K562 (cell line): ENCODE results near the gene IL23R. TPM values are rescaled to one million over a fixed set of nuclear protein-coding genes. Genes with fewer than 3 reads are reported as not detected.

Experiments used
- ATAC-seq: fragments of 200-7000 bp; cut with Tn5 transposase; 3 replicates; pipeline ENCODE4 v1.9.1; 2020; ENCODE audit warnings: moderate library complexity
- BruUV-seq: library from RNA; stranded (reverse); fragments of 400-500 nt; replicated peaks from 2 replicates; lab custom pipeline; 2021; lab: Mats Ljungman, UMichigan
- CTCF ChIA-PET: fragments of 300-600 bp; formaldehyde crosslinking; extraction: SDS; loops from one replicate; lab custom pipeline; 2021; ENCODE audit warnings: low intra/inter-chr PET ratio; lab: Yijun Ruan, JAX
- POLR2A ChIA-PET: fragments of 300-600, 350-650 bp; sonication (Branson Sonifier 250); formaldehyde crosslinking; extraction: SDS; loops from one replicate; lab custom pipeline; 2021; ENCODE audit warnings: antibody characterized with exemption, inconsistent platforms; lab: Yijun Ruan, JAX
- DNase-seq, 4 experiments: peaks; one replicate each; pipeline versions ENCODE4 v3.0.0 to v3.0.0-alpha.2; 2011 to 2018; ENCODE audit warnings: low spot score in 3 of 4, mixed read lengths in 3 of 4; ENCODE audit errors: extremely low read depth in 1 of 4
- FAIRE-seq: peaks from 2 replicates; lab custom pipeline; 2011; peaks lifted over from hg19 to GRCh38; lab: Jason Lieb, UNC
- H2AFZ ChIP-seq: 2 replicates; pipeline ENCODE4 v1.6.0; 2011; ENCODE audit warnings: low read depth, low read length, control low read depth, inconsistent platforms
- H3K27ac ChIP-seq: fragments of 200-600 bp; 3 replicates; pipeline ENCODE4 v1.8.0; 2011; ENCODE audit warnings: low read depth, mild to moderate bottlenecking, control low read depth, inconsistent platforms, low read length, moderate library complexity, mixed read lengths; ENCODE audit errors: extremely low read depth
- H3K27me3 ChIP-seq, 2 experiments: fragments of 300-600 bp in 1 of 2; 2 replicates in 1 of 2; 3 replicates in 1 of 2; pipeline versions ENCODE4 v1.6.0 to v1.8.0; 2011; ENCODE audit warnings: inconsistent platforms in 2 of 2, low read length in 2 of 2, mild to moderate bottlenecking in 1 of 2, mixed read lengths in 1 of 2, moderate library complexity in 1 of 2; ENCODE audit not compliant: control insufficient read depth in 2 of 2, insufficient read depth in 2 of 2
- H3K36me3 ChIP-seq: fragments of 300-600 bp; 3 replicates; pipeline ENCODE4 v1.8.0; 2011; ENCODE audit warnings: mild to moderate bottlenecking, low read length, inconsistent platforms; ENCODE audit not compliant: control insufficient read depth, insufficient read depth
- H3K4me1 ChIP-seq, 2 experiments: fragments of 200-600 bp in 1 of 2; replicated peaks in 1 of 2; 2 replicates in 1 of 2; 3 replicates in 1 of 2; pipeline versions ENCODE4 v1.5.1 to v1.8.0; 2011; ENCODE audit warnings: inconsistent platforms in 2 of 2, low read length in 2 of 2, mild to moderate bottlenecking in 1 of 2, mixed read lengths in 1 of 2, moderate library complexity in 1 of 2; ENCODE audit not compliant: control insufficient read depth in 2 of 2, insufficient read depth in 2 of 2
- H3K4me2 ChIP-seq: 2 replicates; pipeline ENCODE4 v1.6.1; 2011; ENCODE audit warnings: low read length, control low read depth, inconsistent platforms, mixed read lengths; ENCODE audit not compliant: insufficient read depth
- H3K4me3 ChIP-seq: fragments of 200-600 bp; sonication (generic), shearing (Covaris generic); 2 replicates; pipeline ENCODE4 v1.5.1; 2016; ENCODE audit warnings: control low read depth, inconsistent platforms
- H3K79me2 ChIP-seq: fragments of 200-600 bp; 3 replicates; pipeline ENCODE4 v1.8.0; 2011; ENCODE audit warnings: low read length, inconsistent platforms; ENCODE audit not compliant: control insufficient read depth, insufficient read depth
- H3K9ac ChIP-seq, 2 experiments: 2 replicates each; pipeline versions ENCODE4 v1.6.0 to v1.6.1; 2011; ENCODE audit warnings: low read depth in 2 of 2, low read length in 2 of 2, control low read depth in 1 of 2, inconsistent platforms in 1 of 2, mild to moderate bottlenecking in 1 of 2, mixed read lengths in 1 of 2; ENCODE audit not compliant: insufficient read depth in 1 of 2
- H3K9me1 ChIP-seq: one replicate; pipeline ENCODE4 v1.6.0; 2011; ENCODE audit warnings: inconsistent platforms, mild to moderate bottlenecking, low read length, moderate library complexity; ENCODE audit not compliant: control insufficient read depth, insufficient read depth
- H3K9me3 ChIP-seq: replicated peaks from 2 replicates; pipeline ENCODE4 v1.5.1; 2011; ENCODE audit warnings: low read depth, low read length, inconsistent platforms; ENCODE audit not compliant: control insufficient read depth, insufficient read depth
- H4K20me1 ChIP-seq: replicated peaks from 2 replicates; pipeline ENCODE4 v1.6.1; 2011; ENCODE audit warnings: low read length, inconsistent platforms, mixed read lengths; ENCODE audit not compliant: control insufficient read depth, insufficient read depth
- BMI1 ChIP-seq: fragments of 150-350 bp; IDR thresholded peaks from 2 replicates; pipeline ENCODE4 v1.6.1; 2014; ENCODE audit warnings: low read length
- CREM ChIP-seq: IDR thresholded peaks from 2 replicates; pipeline ENCODE4 v1.6.1; 2014; ENCODE audit warnings: antibody characterized with exemption, low read depth
- NBN ChIP-seq: fragments of 450-650 bp; IDR thresholded peaks from 2 replicates; pipeline ENCODE4 v1.6.1; 2016; ENCODE audit warnings: low read depth, mild to moderate bottlenecking
- NFE2 ChIP-seq: IDR thresholded peaks from 2 replicates; pipeline ENCODE4 v1.6.1; 2014; ENCODE audit warnings: antibody characterized with exemption, low read depth
- NFYB ChIP-seq: IDR thresholded peaks from 2 replicates; pipeline ENCODE4 v1.6.1; 2011; ENCODE audit warnings: mild to moderate bottlenecking, moderate library complexity; ENCODE audit not compliant: insufficient read length; ENCODE audit errors: extremely low read depth
- PTBP1 ChIP-seq: fragments of 200-400 bp; formaldehyde crosslinking; IDR thresholded peaks from 2 replicates; pipeline ENCODE4 v1.6.1; 2017; ENCODE audit warnings: low read depth, low read length
- RUNX1 ChIP-seq: sonication (generic); IDR thresholded peaks from 2 replicates; pipeline ENCODE4 v1.6.1; 2016; ENCODE audit warnings: antibody characterized with exemption, low read depth
- SMARCC2 ChIP-seq: fragments of 450-650 bp; IDR thresholded peaks from 2 replicates; pipeline ENCODE4 v1.6.1; 2017; ENCODE audit warnings: antibody characterized with exemption, moderate library complexity, mild to moderate bottlenecking, low read depth
- TOE1 ChIP-seq, 2 experiments: fragments of 450-650 bp in 1 of 2; sonication (generic) in 1 of 2; formaldehyde crosslinking in 1 of 2; IDR thresholded peaks; 2 replicates each; pipeline versions ENCODE4 v1.7.1 to v1.8.0; 2016 to 2022; ENCODE audit warnings: borderline replicate concordance in 2 of 2, mild to moderate bottlenecking in 2 of 2, antibody characterized with exemption in 1 of 2, inconsistent platforms in 1 of 2, low read depth in 1 of 2, missing genetic modification reagents in 1 of 2, moderate library complexity in 1 of 2
- ZC3H11A ChIP-seq: IDR thresholded peaks from 2 replicates; pipeline ENCODE4 v1.6.1; 2012; ENCODE audit warnings: low read depth, low read length, improper control_type of control experiment
- ZFP36 ChIP-seq: fragments of 150-350 bp; IDR thresholded peaks from 2 replicates; pipeline ENCODE4 v1.6.1; 2018; ENCODE audit warnings: low read length, low read depth; ENCODE audit not compliant: partially characterized antibody
- ZNF354B ChIP-seq: fragments of 250-450 bp; sonication (Bioruptor Pico); IDR thresholded peaks from 2 replicates; pipeline ENCODE4 v1.4.0; 2020
- WGBS: fragments of 100-300 bp; shearing (Covaris generic); methylation state at CpG from one replicate; pipeline ENCODE4 v1.1.6; 2016; ENCODE audit warnings: low coverage, mixed read lengths; ENCODE audit not compliant: insufficient coverage; ENCODE audit errors: missing lambda C conversion rate; 5-methylcytosine and 5-hydroxymethylcytosine counted together
- in situ Hi-C: fragments of 300-500 bp; cut with MboI; formaldehyde crosslinking; loops from 4 replicates; pipeline ENCODE4 v1.15.0; 2018; ENCODE audit warnings: inconsistent platforms, mixed read lengths
- intact Hi-C: fragments of 100-400 bp; cut with micrococcal nuclease; formaldehyde crosslinking; loops from 2 replicates; pipeline ENCODE4 v1.14.2; 2022
- polyA plus RNA-seq, 8 experiments: library from polyadenylated mRNA; depleted of rRNA in 4 of 8; stranded (reverse) in 5 of 8; unstranded in 3 of 8; fragments of >200 nt; fragmentation: Nextera tagmentation in 2 of 8; fragmentation: Illumina TruSeq in 1 of 8; extraction: Ambion mirVana in 2 of 8; extraction: Trizol in 1 of 8; gene quantifications; 2 replicates each; pipeline versions ENCODE4 v1.2.1 to v1.2.3, GENCODE V29; 2011 to 2014; ENCODE audit warnings: inconsistent platforms in 1 of 8, missing spikeins in 1 of 8
- total RNA-seq, 7 experiments: library from RNA; depleted of rRNA in 6 of 7; stranded (reverse); fragments of >200 nt in 6 of 7; fragmentation: Illumina TruSeq in 2 of 7; extraction: Trizol in 2 of 7; gene quantifications; 2 replicates each; pipeline versions ENCODE4 v1.2.1 to v1.2.3, GENCODE V29; 2011 to 2021; ENCODE audit warnings: low replicate concordance in 1 of 7
- TF ChIP-seq, protein P1 (sequence below): sonication (generic); formaldehyde crosslinking; IDR thresholded peaks from 2 replicates; pipeline ENCODE4 v1.8.1; 2022; ENCODE audit warnings: missing genetic modification reagents
- TF ChIP-seq, protein P2 (sequence below): IDR thresholded peaks from 2 replicates; pipeline ENCODE4 v1.6.1; 2011; ENCODE audit not compliant: insufficient read length; ENCODE audit errors: extremely low read depth
- TF ChIP-seq, protein P3 (sequence below): sonication (generic); formaldehyde crosslinking; IDR thresholded peaks from 2 replicates; pipeline ENCODE4 v1.8.0; 2022; ENCODE audit warnings: mild to moderate bottlenecking, missing genetic modification reagents
- TF ChIP-seq, protein P4 (sequence below): conservative IDR thresholded peaks from 2 replicates; pipeline ENCODE4 v1.6.1; 2011; ENCODE audit warnings: low read depth, mild to moderate bottlenecking, low read length; ENCODE audit not compliant: control insufficient read depth
- TF ChIP-seq, protein P5 (sequence below): fragments of 250-450 bp; sonication (Bioruptor Pico); IDR thresholded peaks from 2 replicates; pipeline ENCODE4 v1.8.0; 2021; ENCODE audit warnings: moderate library complexity, mild to moderate bottlenecking, inconsistent platforms
- TF ChIP-seq, protein P6 (sequence below): fragments of 450-650 bp; IDR thresholded peaks from 2 replicates; pipeline ENCODE4 v1.6.1; 2017; ENCODE audit warnings: antibody characterized with exemption

The IL23R gene
- total and polyA plus RNA-seq, 9 of the 15 experiments (the other 6 are each of a cell fraction or from before 2014, with no cell fraction given) = 4.4 to 52.7 (median 22.8) TPM

DNA sequence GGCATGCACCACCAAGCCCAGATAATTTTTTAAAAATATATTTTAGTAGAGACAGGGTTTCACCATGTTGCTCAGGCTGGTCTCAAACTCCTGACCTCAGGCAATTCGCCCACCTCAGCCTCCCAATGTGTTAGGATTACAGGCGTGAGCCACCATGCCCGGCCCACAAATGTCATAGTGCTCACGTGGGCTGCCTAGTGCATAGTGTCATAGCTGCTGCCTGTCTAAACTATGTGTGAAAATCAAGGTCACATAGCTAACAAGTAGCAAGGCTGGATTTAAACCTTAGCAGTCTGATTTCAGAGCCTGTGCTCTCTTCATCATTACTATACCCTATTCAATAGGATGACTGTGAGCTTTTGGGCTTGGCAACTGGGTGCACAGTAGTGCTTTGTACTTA, 41.8 kb upstream of the IL23R start:
- H3K4me2 ChIP-seq = no peak overlapping the region
- in situ Hi-C loops (no loop called here), intact Hi-C loops (no loop called here)
- no peaks in the 10 kb centered on the region for H3K9me3 ChIP-seq
- WGBS = 48% methylated on average over 4 of the region's 4 CpGs
- H3K9me1 ChIP-seq = no peaks in the 10 kb centered on the region
- FAIRE-seq = no peak
- H3K27ac ChIP-seq = no peak overlapping the region
- TF ChIP-seq, protein P1, sequence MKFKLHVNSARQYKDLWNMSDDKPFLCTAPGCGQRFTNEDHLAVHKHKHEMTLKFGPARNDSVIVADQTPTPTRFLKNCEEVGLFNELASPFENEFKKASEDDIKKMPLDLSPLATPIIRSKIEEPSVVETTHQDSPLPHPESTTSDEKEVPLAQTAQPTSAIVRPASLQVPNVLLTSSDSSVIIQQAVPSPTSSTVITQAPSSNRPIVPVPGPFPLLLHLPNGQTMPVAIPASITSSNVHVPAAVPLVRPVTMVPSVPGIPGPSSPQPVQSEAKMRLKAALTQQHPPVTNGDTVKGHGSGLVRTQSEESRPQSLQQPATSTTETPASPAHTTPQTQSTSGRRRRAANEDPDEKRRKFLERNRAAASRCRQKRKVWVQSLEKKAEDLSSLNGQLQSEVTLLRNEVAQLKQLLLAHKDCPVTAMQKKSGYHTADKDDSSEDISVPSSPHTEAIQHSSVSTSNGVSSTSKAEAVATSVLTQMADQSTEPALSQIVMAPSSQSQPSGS (CRISPR knock-in tag) = no peak
- TF ChIP-seq, protein P2, sequence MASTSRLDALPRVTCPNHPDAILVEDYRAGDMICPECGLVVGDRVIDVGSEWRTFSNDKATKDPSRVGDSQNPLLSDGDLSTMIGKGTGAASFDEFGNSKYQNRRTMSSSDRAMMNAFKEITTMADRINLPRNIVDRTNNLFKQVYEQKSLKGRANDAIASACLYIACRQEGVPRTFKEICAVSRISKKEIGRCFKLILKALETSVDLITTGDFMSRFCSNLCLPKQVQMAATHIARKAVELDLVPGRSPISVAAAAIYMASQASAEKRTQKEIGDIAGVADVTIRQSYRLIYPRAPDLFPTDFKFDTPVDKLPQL = no peak
- TF ChIP-seq, protein P3, sequence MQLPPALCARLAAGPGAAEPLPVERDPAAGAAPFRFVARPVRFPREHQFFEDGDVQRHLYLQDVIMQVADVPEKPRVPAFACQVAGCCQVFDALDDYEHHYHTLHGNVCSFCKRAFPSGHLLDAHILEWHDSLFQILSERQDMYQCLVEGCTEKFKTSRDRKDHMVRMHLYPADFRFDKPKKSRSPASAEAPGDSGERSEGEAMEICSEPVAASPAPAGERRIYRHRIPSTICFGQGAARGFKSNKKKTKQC (CRISPR knock-in tag) = no peak
- TF ChIP-seq, protein P4, sequence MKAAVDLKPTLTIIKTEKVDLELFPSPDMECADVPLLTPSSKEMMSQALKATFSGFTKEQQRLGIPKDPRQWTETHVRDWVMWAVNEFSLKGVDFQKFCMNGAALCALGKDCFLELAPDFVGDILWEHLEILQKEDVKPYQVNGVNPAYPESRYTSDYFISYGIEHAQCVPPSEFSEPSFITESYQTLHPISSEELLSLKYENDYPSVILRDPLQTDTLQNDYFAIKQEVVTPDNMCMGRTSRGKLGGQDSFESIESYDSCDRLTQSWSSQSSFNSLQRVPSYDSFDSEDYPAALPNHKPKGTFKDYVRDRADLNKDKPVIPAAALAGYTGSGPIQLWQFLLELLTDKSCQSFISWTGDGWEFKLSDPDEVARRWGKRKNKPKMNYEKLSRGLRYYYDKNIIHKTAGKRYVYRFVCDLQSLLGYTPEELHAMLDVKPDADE = no peak
- TF ChIP-seq SMARCC2 (no peak), ZFP36 (no peak), TOE1 (IDR thresholded peaks at IDR 0.05; ENCODE audit: borderline replicate concordance) (no peak), TOE1 (CRISPR knock-in tag; IDR thresholded peaks at IDR 0.05; ENCODE audit: borderline replicate concordance, low read depth) (no peak), RUNX1 (no peak), NFYB (no peak), NBN (no peak), PTBP1 (no peak), NFE2 (no peak), ZNF354B (CRISPR knock-in tag) (no peak), BMI1 (no peak), CREM (no peak), ZC3H11A (no peak)
- TF ChIP-seq, protein P5, sequence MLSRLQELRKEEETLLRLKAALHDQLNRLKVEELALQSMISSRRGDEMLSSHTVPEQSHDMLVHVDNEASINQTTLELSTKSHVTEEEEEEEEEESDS (CRISPR knock-in tag) = no peak
- TF ChIP-seq, protein P6, sequence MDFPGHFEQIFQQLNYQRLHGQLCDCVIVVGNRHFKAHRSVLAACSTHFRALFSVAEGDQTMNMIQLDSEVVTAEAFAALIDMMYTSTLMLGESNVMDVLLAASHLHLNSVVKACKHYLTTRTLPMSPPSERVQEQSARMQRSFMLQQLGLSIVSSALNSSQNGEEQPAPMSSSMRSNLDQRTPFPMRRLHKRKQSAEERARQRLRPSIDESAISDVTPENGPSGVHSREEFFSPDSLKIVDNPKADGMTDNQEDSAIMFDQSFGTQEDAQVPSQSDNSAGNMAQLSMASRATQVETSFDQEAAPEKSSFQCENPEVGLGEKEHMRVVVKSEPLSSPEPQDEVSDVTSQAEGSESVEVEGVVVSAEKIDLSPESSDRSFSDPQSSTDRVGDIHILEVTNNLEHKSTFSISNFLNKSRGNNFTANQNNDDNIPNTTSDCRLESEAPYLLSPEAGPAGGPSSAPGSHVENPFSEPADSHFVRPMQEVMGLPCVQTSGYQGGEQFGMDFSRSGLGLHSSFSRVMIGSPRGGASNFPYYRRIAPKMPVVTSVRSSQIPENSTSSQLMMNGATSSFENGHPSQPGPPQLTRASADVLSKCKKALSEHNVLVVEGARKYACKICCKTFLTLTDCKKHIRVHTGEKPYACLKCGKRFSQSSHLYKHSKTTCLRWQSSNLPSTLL = no peak
- TF ChIP-seq, all 486 proteins: peak for 0
- POLR2A ChIA-PET = no interaction called here
- Histone ChIP-seq H4K20me1 (no peaks in the 10 kb centered on the region), H3K27me3 (no peaks in the 10 kb centered on the region), H2AFZ (no peak overlapping the region), H3K79me2 (no peaks in the 10 kb centered on the region), H3K36me3 (no peaks in the 10 kb centered on the region), H3K4me1 (no peaks in the 10 kb centered on the region), H3K9ac (no peak overlapping the region), H3K4me3 (no peak overlapping the region)
- no peak for DNase-seq
- no TSS peak for BruUV-seq
- CTCF ChIA-PET = no interaction called here
- no peak for ATAC-seq
